Smooth muscle cell (in vitro differentiated cells): ENCODE results near the gene SHISAL2A. TPM values are rescaled to one million over a fixed set of nuclear protein-coding genes. Genes with fewer than 3 reads are reported as not detected.

ENCODE experiments used
- DNase-seq: peaks from one replicate; lab custom pipeline; 2025; ENCODE audit not compliant: unreplicated experiment; lab: John Stamatoyannopoulos, UW
- H2AFZ ChIP-seq: fragments of 200-600 bp; sonication (generic); 2 replicates; pipeline ENCODE4 v1.6.0; 2016; ENCODE audit warnings: antibody characterized with exemption, low read depth, mild to moderate bottlenecking
- H3F3A ChIP-seq: fragments of 200-600 bp; sonication (generic); 2 replicates; pipeline ENCODE4 v1.6.0; 2017; ENCODE audit warnings: antibody characterized with exemption, low read depth
- H3K27ac ChIP-seq: fragments of 200-600 bp; sonication (generic); 2 replicates; pipeline ENCODE4 v1.5.1; 2016; ENCODE audit warnings: low read depth, mild to moderate bottlenecking
- H3K27me3 ChIP-seq: fragments of 200-600 bp; sonication (generic); 2 replicates; pipeline ENCODE4 v1.6.1; 2016; ENCODE audit warnings: low read depth, mild to moderate bottlenecking
- H3K36me3 ChIP-seq: fragments of 200-600 bp; sonication (generic); 2 replicates; pipeline ENCODE4 v1.5.1; 2016; ENCODE audit warnings: low read depth
- H3K4me1 ChIP-seq: fragments of 200-600 bp; sonication (generic); 2 replicates; pipeline ENCODE4 v1.5.1; 2016; ENCODE audit warnings: low read depth
- H3K4me2 ChIP-seq: fragments of 200-600 bp; sonication (generic); 2 replicates; pipeline ENCODE4 v1.6.0; 2016; ENCODE audit warnings: mild to moderate bottlenecking
- H3K4me3 ChIP-seq: fragments of 200-600 bp; sonication (generic); 2 replicates; pipeline ENCODE4 v1.5.1; 2016; ENCODE audit warnings: mild to moderate bottlenecking
- H3K79me2 ChIP-seq: fragments of 200-600 bp; sonication (generic); 2 replicates; pipeline ENCODE4 v1.6.0; 2016; ENCODE audit warnings: low read depth, mild to moderate bottlenecking
- H3K9ac ChIP-seq: fragments of 200-600 bp; sonication (generic); 2 replicates; pipeline ENCODE4 v1.6.0; 2016; ENCODE audit warnings: low read depth
- H3K9me3 ChIP-seq: fragments of 200-600 bp; sonication (generic); replicated peaks from 2 replicates; pipeline ENCODE4 v1.5.1; 2016; ENCODE audit warnings: low read depth
- H4K20me1 ChIP-seq: fragments of 200-600 bp; sonication (generic); 2 replicates; pipeline ENCODE4 v1.6.0; 2016; ENCODE audit warnings: low read depth
- WGBS: methylation state at CpG from one replicate; pipeline ENCODE4 v1.1.7; 2016; ENCODE audit warnings: low lambda C conversion rate; 5-methylcytosine and 5-hydroxymethylcytosine counted together
- polyA plus RNA-seq: library from polyadenylated mRNA; unstranded; fragments of >200 nt; fragmentation: Nextera tagmentation; extraction: Ambion mirVana; gene quantifications from 2 replicates; pipeline ENCODE4 v1.2.1, GENCODE V29; 2016
- total RNA-seq: library from RNA; depleted of rRNA; stranded (reverse); fragments of >200 nt; gene quantifications from 2 replicates; pipeline ENCODE4 v1.2.3, GENCODE V29; 2014
- TF ChIP-seq, protein P1 (sequence below): fragments of 200-600 bp; sonication (generic); IDR thresholded peaks from 2 replicates; pipeline ENCODE4 v1.5.1; 2017; ENCODE audit warnings: borderline replicate concordance, mild to moderate bottlenecking, antibody characterized with exemption; ENCODE audit not compliant: insufficient read depth, poor library complexity, severe bottlenecking

The SHISAL2A gene
- total and polyA plus RNA-seq, 2 experiments from 2014 or later: 0.66 to 2.3 TPM

GRCh38 chr1:52631759-52632331, 1.1 kb upstream of the SHISAL2A start:
- no peaks in the 10 kb centered on the region for H3F3A ChIP-seq
- H2AFZ ChIP-seq: no peak overlapping the region
- H3K4me2 ChIP-seq: no peak overlapping the region
- H3K27ac ChIP-seq: no peak overlapping the region
- H4K20me1 ChIP-seq: no peaks in the 10 kb centered on the region
- no peak for DNase-seq
- no peaks in the 10 kb centered on the region for H3K9me3 ChIP-seq
- H3K4me1 ChIP-seq: no peaks in the 10 kb centered on the region
- no peak overlapping the region for H3K4me3 ChIP-seq
- TF ChIP-seq, protein P1, sequence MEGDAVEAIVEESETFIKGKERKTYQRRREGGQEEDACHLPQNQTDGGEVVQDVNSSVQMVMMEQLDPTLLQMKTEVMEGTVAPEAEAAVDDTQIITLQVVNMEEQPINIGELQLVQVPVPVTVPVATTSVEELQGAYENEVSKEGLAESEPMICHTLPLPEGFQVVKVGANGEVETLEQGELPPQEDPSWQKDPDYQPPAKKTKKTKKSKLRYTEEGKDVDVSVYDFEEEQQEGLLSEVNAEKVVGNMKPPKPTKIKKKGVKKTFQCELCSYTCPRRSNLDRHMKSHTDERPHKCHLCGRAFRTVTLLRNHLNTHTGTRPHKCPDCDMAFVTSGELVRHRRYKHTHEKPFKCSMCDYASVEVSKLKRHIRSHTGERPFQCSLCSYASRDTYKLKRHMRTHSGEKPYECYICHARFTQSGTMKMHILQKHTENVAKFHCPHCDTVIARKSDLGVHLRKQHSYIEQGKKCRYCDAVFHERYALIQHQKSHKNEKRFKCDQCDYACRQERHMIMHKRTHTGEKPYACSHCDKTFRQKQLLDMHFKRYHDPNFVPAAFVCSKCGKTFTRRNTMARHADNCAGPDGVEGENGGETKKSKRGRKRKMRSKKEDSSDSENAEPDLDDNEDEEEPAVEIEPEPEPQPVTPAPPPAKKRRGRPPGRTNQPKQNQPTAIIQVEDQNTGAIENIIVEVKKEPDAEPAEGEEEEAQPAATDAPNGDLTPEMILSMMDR: no peak
- 79% methylated on average over 8 of the region's 8 CpGs for WGBS
- peaks cover 22% of the 10 kb centered on the region for H3K27me3 ChIP-seq
- no peaks in the 10 kb centered on the region for H3K79me2 ChIP-seq
- no peaks in the 10 kb centered on the region for H3K36me3 ChIP-seq
- H3K9ac ChIP-seq: no peak overlapping the region

GRCh38 chr1:52633291-52633754, 355 bp downstream of the SHISAL2A start:
- Histone ChIP-seq H3K27ac (no peak overlapping the region), H3K9ac (no peak overlapping the region), H4K20me1 (no peaks in the 10 kb centered on the region), H3K4me1 (no peaks in the 10 kb centered on the region), H3F3A (no peaks in the 10 kb centered on the region), H3K4me2 (peak overlapping the region; percentile 91), H3K9me3 (no peaks in the 10 kb centered on the region), H3K79me2 (no peaks in the 10 kb centered on the region), H3K27me3 (peaks cover 22% of the 10 kb centered on the region), H3K4me3 (peak overlapping the region; percentile 54), H2AFZ (peak overlapping the region; percentile 91), H3K36me3 (no peaks in the 10 kb centered on the region)
- DNase-seq: no peak
- TF ChIP-seq, protein P1: no peak
- 8% methylated on average over 28 of the region's 52 CpGs for WGBS

- no peaks in the 10 kb centered on the region for H4K20me1 ChIP-seq
- H2AFZ ChIP-seq: no peak overlapping the region
- no peak overlapping the region for H3K4me2 ChIP-seq
- DNase-seq: no peak
- no peak overlapping the region for H3K4me3 ChIP-seq
- 93% methylated on average over 4 of the region's 4 CpGs for WGBS
- H3F3A ChIP-seq: no peaks in the 10 kb centered on the region
- TF ChIP-seq, protein P1: no peak
- H3K27me3 ChIP-seq: peaks cover 22% of the 10 kb centered on the region
- no peak overlapping the region for H3K9ac ChIP-seq
- H3K36me3 ChIP-seq: no peaks in the 10 kb centered on the region
- no peaks in the 10 kb centered on the region for H3K79me2 ChIP-seq
- no peaks in the 10 kb centered on the region for H3K4me1 ChIP-seq
- no peaks in the 10 kb centered on the region for H3K9me3 ChIP-seq
- H3K27ac ChIP-seq: no peak overlapping the region
These were observed 1.1 kb downstream of the SHISAL2A start for GRCh38 chr1:52634111-52634510.

- Histone ChIP-seq H3K9me3 (no peaks in the 10 kb centered on the region), H4K20me1 (no peaks in the 10 kb centered on the region), H3K4me1 (no peaks in the 10 kb centered on the region), H2AFZ (no peak overlapping the region), H3K9ac (no peak overlapping the region), H3F3A (no peaks in the 10 kb centered on the region), H3K4me3 (no peak overlapping the region), H3K27me3 (peaks cover 22% of the 10 kb centered on the region), H3K79me2 (no peaks in the 10 kb centered on the region), H3K36me3 (no peaks in the 10 kb centered on the region), H3K27ac (no peak overlapping the region), H3K4me2 (no peak overlapping the region)
- DNase-seq: no peak
- 85% methylated on average over 4 of the region's 4 CpGs for WGBS
- TF ChIP-seq, protein P1: no peak
These were observed 2.5 kb downstream of the SHISAL2A start for GRCh38 chr1:52635321-52636089.
